GM23248 (cell line): Measurements from ENCODE around the gene CDKAL1.

Source experiments
- EZH2 ChIP-seq: fragments of 200-600 bp; sonication (generic); IDR thresholded peaks from 2 replicates; pipeline ENCODE4 v1.6.1; 2018; ENCODE audit warnings: antibody characterized with exemption, mild to moderate bottlenecking; ENCODE audit not compliant: insufficient read depth, poor library complexity, severe bottlenecking
- EZH2phosphoT487 ChIP-seq: fragments of 200-600 bp; sonication (generic); IDR thresholded peaks from 2 replicates; pipeline ENCODE4 v1.6.1; 2018; ENCODE audit warnings: antibody characterized with exemption, moderate library complexity, mild to moderate bottlenecking, low read depth; ENCODE audit not compliant: insufficient read depth

GRCh38 chr6:20605581-20605980 is 71.3 kb downstream of the CDKAL1 start:
- no peak for TF ChIP-seq EZH2
- TF ChIP-seq EZH2phosphoT487: no peak
